Bronchus fibroblast of lung (primary cell): ENCODE measurements around the gene NANOS3. TPM values are rescaled to one million over a fixed set of nuclear protein-coding genes. Genes with fewer than 3 reads are reported as not detected.

Experiments used
- total RNA-seq: library from RNA; depleted of rRNA; stranded (reverse); fragments of >200 nt; gene quantifications from 2 replicates; pipeline ENCODE4 v1.2.3, GENCODE V29; 2015

The NANOS3 gene
- not detected in 2 replicates for total RNA-seq

GRCh38 chr19:13876834-13877233, at the start of gene NANOS3:
Gene NANOS3, plus strand, starts transcription at chr19:13877134. Its CDS starts 115 bp downstream, at chr19:13877249.

DNA sequence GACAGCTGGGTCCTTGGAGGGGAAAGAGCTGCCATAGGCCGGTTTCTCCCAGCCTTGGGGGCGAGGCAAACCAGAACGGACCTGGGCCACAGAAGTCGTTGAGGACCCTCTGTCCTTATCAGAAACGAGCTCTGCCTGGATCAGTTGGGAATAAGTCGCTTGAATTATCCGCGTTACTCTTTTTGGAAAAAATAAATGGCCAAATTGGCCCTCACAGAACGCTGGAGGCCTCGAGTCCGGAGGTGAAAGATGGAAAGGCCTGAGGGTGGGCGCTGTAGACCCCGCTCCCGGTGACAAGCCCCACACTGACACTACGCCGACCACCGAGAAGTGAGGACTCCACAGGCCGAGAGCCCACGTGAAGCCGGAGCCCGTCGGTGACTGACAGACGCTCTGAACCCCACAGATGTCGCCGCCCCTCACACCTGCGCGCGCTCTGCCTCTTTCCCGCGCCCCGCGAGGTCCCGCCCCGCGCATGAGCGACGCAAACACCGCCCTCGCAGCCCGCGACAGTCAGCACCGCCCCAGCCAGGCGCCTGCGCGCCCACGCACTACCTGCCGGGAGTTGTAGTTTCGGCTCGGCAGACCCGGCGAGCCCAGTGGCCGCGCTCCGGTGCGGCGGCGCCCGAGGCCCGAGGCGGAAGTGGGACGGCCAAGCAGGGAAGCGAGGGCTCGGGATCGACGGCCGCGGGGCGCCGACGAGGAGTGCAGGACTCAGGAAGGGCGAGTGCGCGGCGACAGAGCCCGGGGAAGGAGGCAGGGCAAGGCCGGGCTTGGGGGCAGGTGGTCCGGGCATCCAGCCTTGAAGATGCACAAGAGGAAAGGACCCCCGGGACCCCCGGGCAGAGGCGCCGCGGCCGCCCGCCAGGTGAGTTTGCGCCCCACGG, 28.9 kb downstream of the NANOS3 start, which contains the start of the genes BRME1 and CC2D1A:
Gene BRME1 (minus strand): TSS at position 484 of the 887 bp plus-strand sequence. CDS start 1,225 bp downstream, outside the sequence.
Gene CC2D1A (plus strand): TSS at position 568 of the 887 bp plus-strand sequence. CDS start 241 bp downstream, at position 809.

Other genes with a start within 250 kb of the NANOS3 start
- 33.1 and 35.0 TPM in 2 replicates for gene MRI1, start 112.6 kb upstream of the NANOS3 start, total RNA-seq
- 245 and 290 TPM in 2 replicates for gene C19orf53, start 102.7 kb upstream of the NANOS3 start, total RNA-seq
- 3.9 and 4.9 TPM in 2 replicates for gene ZSWIM4, start 81.7 kb upstream of the NANOS3 start, total RNA-seq
- under 0.01 and 0.17 TPM in 2 replicates for gene BRME1, start 29.0 kb downstream of the NANOS3 start, total RNA-seq
- gene CC2D1A, start 29.1 kb downstream of the NANOS3 start, total RNA-seq = 16.5 and 17.8 TPM in 2 replicates
- 1.7 and 1.9 TPM in 2 replicates for gene PODNL1, start 61.3 kb downstream of the NANOS3 start, total RNA-seq
- 22.2 and 27.6 TPM in 2 replicates for gene DCAF15, start 75.4 kb downstream of the NANOS3 start, total RNA-seq
- gene RFX1, start 129.2 kb downstream of the NANOS3 start, total RNA-seq = 4.5 and 5.0 TPM in 2 replicates
- gene RLN3, start 151.0 kb downstream of the NANOS3 start, total RNA-seq = not detected in 2 replicates
- gene IL27RA, start 154.6 kb downstream of the NANOS3 start, total RNA-seq = 2.2 and 3.2 TPM in 2 replicates
- 0.15 and 0.17 TPM in 2 replicates for gene PALM3, start 184.9 kb downstream of the NANOS3 start, total RNA-seq
- 0.30 and 1.2 TPM in 2 replicates for gene MISP3, start 195.7 kb downstream of the NANOS3 start, total RNA-seq
- not detected in 2 replicates for gene C19orf67, start 208.6 kb downstream of the NANOS3 start, total RNA-seq
- 31.4 and 33.9 TPM in 2 replicates for gene SAMD1, start 213.6 kb downstream of the NANOS3 start, total RNA-seq
- gene PRKACA, start 240.6 kb downstream of the NANOS3 start, total RNA-seq = 54.0 and 57.4 TPM in 2 replicates